Measurements from ENCODE around the gene ABCD4. TPM values are rescaled to one million over a fixed set of nuclear protein-coding genes. Genes with fewer than 3 reads are reported as not detected.
A peak's percentile ranks its signal among the peaks of the same experiment; 100 is the strongest.

The ABCD4 gene
- total RNA-seq, 2 experiments from 2014 or later: 46.6 to 74.7 TPM

GRCh38 chr14:74255281-74255680 is 47.5 kb downstream of the ABCD4 start:
- Histone ChIP-seq H3K36me3 (ENCODE audit: insufficient read depth, low read length) (no peaks in the 10 kb centered on the region), H3K4me2 (ENCODE audit: low read length) (no peak overlapping the region), H3K27ac (ENCODE audit: low read depth, low read length, poor library complexity, severe bottlenecking) (no peak overlapping the region), H3K4me1 (ENCODE audit: insufficient read depth, low read length, poor library complexity, severe bottlenecking) (peaks cover 14% of the 10 kb centered on the region), H2AFZ (ENCODE audit: low read length) (no peak overlapping the region), H3K4me3 (ENCODE audit: low read depth, low read length, poor library complexity, severe bottlenecking) (no peak overlapping the region), H3K9me2 (ENCODE audit: insufficient read depth, low read length) (no peaks in the 10 kb centered on the region), H3K9me3 (ENCODE audit: low read length) (no peaks in the 10 kb centered on the region), H4K20me1 (ENCODE audit: insufficient read depth, low read length) (no peaks in the 10 kb centered on the region), H3K79me2 (ENCODE audit: insufficient read depth, low read depth, low read length) (no peaks in the 10 kb centered on the region)
- ChIA-PET CTCF (ENCODE audit: unreplicated experiment) (no interaction called here), POLR2A (no interaction called here)
- no TSS peak for BruUV-seq (replicated peaks)
- no peak for DNase-seq (ENCODE audit: low spot score)
- TF ChIP-seq, protein P1, sequence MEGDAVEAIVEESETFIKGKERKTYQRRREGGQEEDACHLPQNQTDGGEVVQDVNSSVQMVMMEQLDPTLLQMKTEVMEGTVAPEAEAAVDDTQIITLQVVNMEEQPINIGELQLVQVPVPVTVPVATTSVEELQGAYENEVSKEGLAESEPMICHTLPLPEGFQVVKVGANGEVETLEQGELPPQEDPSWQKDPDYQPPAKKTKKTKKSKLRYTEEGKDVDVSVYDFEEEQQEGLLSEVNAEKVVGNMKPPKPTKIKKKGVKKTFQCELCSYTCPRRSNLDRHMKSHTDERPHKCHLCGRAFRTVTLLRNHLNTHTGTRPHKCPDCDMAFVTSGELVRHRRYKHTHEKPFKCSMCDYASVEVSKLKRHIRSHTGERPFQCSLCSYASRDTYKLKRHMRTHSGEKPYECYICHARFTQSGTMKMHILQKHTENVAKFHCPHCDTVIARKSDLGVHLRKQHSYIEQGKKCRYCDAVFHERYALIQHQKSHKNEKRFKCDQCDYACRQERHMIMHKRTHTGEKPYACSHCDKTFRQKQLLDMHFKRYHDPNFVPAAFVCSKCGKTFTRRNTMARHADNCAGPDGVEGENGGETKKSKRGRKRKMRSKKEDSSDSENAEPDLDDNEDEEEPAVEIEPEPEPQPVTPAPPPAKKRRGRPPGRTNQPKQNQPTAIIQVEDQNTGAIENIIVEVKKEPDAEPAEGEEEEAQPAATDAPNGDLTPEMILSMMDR (conservative IDR thresholded peaks at IDR 0.05; ENCODE audit: low read length): no peak
- no peak for TF ChIP-seq EZH2phosphoT487 (IDR thresholded peaks at IDR 0.05; ENCODE audit: borderline replicate concordance, low read depth, low read length)
- intact Hi-C loops (cut with micrococcal nuclease; ENCODE audit: unreplicated experiment): no loop called here

DNA sequence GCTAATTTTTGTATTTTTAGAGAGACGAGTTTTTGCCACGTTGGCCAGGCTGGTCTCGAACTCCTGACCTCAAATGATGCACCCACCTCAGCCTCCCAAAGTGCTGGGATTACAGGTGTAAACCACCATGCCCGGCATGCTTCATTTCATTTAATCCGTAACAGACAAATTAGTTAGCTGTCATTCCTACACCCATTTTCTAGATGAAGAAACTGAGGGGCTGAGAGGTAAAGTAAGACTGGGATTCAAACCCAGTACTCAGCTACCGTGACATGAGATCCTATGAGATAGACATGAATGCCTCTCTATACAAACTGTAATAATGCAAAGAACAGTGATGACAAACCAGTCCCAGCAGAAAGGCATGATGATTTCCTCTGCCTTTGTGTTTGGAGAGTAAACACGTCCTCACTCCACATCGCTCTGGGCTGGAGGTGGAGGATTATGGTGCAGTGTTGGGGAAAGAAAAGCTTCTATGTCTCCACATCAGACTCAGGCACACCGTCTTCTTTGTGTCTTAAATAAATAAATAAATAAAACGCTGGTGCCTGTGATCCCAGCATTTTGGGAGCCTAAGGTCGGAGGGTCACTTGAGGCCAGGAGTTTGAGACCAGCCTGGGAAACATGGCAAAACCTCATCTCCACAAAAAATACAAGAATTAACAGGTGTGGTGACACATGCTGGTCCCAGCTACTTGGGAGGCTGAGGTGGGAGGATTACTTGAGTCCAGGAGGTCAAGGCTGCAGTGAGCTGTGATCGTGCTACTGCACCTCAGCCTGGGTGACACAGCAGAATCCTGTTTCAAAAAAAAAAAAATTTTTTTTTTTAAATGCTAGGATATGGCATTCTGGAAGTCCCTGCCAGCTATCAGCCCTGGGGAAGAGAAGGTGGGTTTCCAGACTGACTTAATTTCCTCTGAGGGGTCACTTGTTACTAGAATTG is 53.0 kb downstream of the ABCD4 start:
- ChIA-PET POLR2A (interaction anchor here (0.6 kb wide), 1 partner anchor 215 kb away, joined by 3 read pairs; no protein-coding TSS in a partner anchor), CTCF (ENCODE audit: unreplicated experiment) (no interaction called here)
- no peaks in the 10 kb centered on the region for H3K9me2 ChIP-seq (ENCODE audit: insufficient read depth, low read length)
- no peaks in the 10 kb centered on the region for H3K9me3 ChIP-seq (ENCODE audit: low read length)
- BruUV-seq (replicated peaks): no TSS peak
- no peak overlapping the region for H3K4me2 ChIP-seq (ENCODE audit: low read length)
- H3K4me3 ChIP-seq (ENCODE audit: low read depth, low read length, poor library complexity, severe bottlenecking): no peak overlapping the region
- DNase-seq (ENCODE audit: low spot score): no peak
- H3K79me2 ChIP-seq (ENCODE audit: insufficient read depth, low read depth, low read length): no peaks in the 10 kb centered on the region
- no peaks in the 10 kb centered on the region for H3K36me3 ChIP-seq (ENCODE audit: insufficient read depth, low read length)
- H3K27ac ChIP-seq (ENCODE audit: low read depth, low read length, poor library complexity, severe bottlenecking): no peak overlapping the region
- H3K4me1 ChIP-seq (ENCODE audit: insufficient read depth, low read length, poor library complexity, severe bottlenecking): peaks cover 23% of the 10 kb centered on the region
- H4K20me1 ChIP-seq (ENCODE audit: insufficient read depth, low read length): no peaks in the 10 kb centered on the region
- intact Hi-C loops (cut with micrococcal nuclease; ENCODE audit: unreplicated experiment): no loop called here
- no peak for TF ChIP-seq EZH2phosphoT487 (IDR thresholded peaks at IDR 0.05; ENCODE audit: borderline replicate concordance, low read depth, low read length)
- TF ChIP-seq, protein P1 (conservative IDR thresholded peaks at IDR 0.05; ENCODE audit: low read length): no peak
- H2AFZ ChIP-seq (ENCODE audit: low read length): no peak overlapping the region

DNA sequence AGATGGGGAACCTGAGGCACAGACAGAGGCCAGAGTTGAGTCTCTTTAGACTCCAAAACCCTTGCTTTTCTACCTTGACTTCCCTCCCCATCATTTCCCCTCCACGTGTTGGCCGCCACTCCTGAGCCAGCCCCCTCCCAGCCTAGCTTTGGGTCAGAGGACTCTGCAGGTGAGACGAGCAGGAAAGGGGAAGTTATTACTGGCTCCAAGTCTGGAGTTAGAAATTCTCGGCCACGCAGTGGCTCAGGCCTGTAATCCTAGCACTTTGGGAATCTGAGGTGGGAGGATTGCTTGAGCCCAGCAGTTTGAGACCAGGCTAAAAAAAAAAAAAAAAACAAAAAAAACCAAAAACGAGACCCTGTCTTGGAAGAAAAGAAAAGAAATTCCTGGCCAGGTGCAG is 54.7 kb downstream of the ABCD4 start:
- Histone ChIP-seq H3K79me2 (ENCODE audit: insufficient read depth, low read depth, low read length) (no peaks in the 10 kb centered on the region), H3K4me3 (ENCODE audit: low read depth, low read length, poor library complexity, severe bottlenecking) (no peak overlapping the region), H3K4me1 (ENCODE audit: insufficient read depth, low read length, poor library complexity, severe bottlenecking) (peaks cover 23% of the 10 kb centered on the region), H3K9me2 (ENCODE audit: insufficient read depth, low read length) (no peaks in the 10 kb centered on the region), H3K9me3 (ENCODE audit: low read length) (no peaks in the 10 kb centered on the region), H4K20me1 (ENCODE audit: insufficient read depth, low read length) (no peaks in the 10 kb centered on the region), H3K36me3 (ENCODE audit: insufficient read depth, low read length) (no peaks in the 10 kb centered on the region), H3K27ac (ENCODE audit: low read depth, low read length, poor library complexity, severe bottlenecking) (peak overlapping the region; percentile 43), H3K4me2 (ENCODE audit: low read length) (peak overlapping the region; percentile 52), H2AFZ (ENCODE audit: low read length) (no peak overlapping the region)
- intact Hi-C loops (cut with micrococcal nuclease; ENCODE audit: unreplicated experiment): no loop called here
- POLR2A ChIA-PET: interaction anchor here (0.5 to 1.5 kb wide), 6 partner anchors 14 to 300 kb away, joined by 3 to 6 read pairs (median 3); no protein-coding TSS in a partner anchor
- CTCF ChIA-PET (ENCODE audit: unreplicated experiment): no interaction called here
- peak; percentile 67 for DNase-seq (ENCODE audit: low spot score)
- BruUV-seq (replicated peaks): no TSS peak
- TF ChIP-seq EZH2phosphoT487 (IDR thresholded peaks at IDR 0.05; ENCODE audit: borderline replicate concordance, low read depth, low read length): no peak
- TF ChIP-seq, protein P1 (conservative IDR thresholded peaks at IDR 0.05; ENCODE audit: low read length): no peak

Data from OCI-LY7 (cell line).